ENCODE measurements around the gene BCCIP. TPM values are rescaled to one million over a fixed set of nuclear protein-coding genes. Genes with fewer than 3 reads are reported as not detected.

Gene BCCIP
- total RNA-seq, 4 donors from 2014 or later, result 36.8 to 53.2 (median 46.3) TPM

DNA sequence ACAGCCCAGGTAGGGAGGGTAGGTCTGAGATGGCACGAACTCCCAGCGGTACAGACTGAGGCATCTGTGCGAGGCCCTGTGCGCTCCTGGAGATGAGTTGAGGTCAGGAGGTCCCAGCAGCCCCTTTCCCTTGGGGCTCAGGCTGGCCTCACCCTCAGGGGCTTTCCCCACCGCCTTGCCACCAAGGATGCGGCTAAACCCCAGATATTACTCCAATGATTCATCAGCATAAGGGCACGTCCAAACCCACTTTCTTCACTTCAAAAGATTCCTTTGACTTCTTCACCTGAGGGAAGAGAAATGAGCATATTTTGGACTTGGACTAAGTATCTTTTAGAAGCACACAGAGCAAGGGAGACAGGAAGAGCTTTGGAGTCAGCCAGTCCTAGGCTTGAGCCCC lies 20.6 kb upstream of the BCCIP start:
- 89% methylated on average over 7 of the region's 7 CpGs for WGBS
- H3K9me3 ChIP-seq, result no peaks in the 10 kb centered on the region
- H3K27me3 ChIP-seq, result no peaks in the 10 kb centered on the region
- TF ChIP-seq EP300 (IDR thresholded peaks at IDR 0.05) (no peak), POLR2A (IDR thresholded peaks at IDR 0.05; ENCODE audit: low read depth) (no peak), POLR2AphosphoS5 (IDR thresholded peaks at IDR 0.05) (no peak)
- TF ChIP-seq, protein P1, sequence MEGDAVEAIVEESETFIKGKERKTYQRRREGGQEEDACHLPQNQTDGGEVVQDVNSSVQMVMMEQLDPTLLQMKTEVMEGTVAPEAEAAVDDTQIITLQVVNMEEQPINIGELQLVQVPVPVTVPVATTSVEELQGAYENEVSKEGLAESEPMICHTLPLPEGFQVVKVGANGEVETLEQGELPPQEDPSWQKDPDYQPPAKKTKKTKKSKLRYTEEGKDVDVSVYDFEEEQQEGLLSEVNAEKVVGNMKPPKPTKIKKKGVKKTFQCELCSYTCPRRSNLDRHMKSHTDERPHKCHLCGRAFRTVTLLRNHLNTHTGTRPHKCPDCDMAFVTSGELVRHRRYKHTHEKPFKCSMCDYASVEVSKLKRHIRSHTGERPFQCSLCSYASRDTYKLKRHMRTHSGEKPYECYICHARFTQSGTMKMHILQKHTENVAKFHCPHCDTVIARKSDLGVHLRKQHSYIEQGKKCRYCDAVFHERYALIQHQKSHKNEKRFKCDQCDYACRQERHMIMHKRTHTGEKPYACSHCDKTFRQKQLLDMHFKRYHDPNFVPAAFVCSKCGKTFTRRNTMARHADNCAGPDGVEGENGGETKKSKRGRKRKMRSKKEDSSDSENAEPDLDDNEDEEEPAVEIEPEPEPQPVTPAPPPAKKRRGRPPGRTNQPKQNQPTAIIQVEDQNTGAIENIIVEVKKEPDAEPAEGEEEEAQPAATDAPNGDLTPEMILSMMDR (IDR thresholded peaks at IDR 0.05), result no peak
- H3K36me3 ChIP-seq, result peaks cover 26 to 100% (median 59%) of the 10 kb centered on the region in 4 donors
- H3K27ac ChIP-seq (replicated peaks in 1 of 4), result no peak overlapping the region
- intact Hi-C loops (cut with DNase I), result no loop called here
- H3K4me1 ChIP-seq, result no peaks in the 10 kb centered on the region
- no peak for DNase-seq (ENCODE audit: extremely low spot score)
- H3K4me3 ChIP-seq, result no peak overlapping the region

DNA sequence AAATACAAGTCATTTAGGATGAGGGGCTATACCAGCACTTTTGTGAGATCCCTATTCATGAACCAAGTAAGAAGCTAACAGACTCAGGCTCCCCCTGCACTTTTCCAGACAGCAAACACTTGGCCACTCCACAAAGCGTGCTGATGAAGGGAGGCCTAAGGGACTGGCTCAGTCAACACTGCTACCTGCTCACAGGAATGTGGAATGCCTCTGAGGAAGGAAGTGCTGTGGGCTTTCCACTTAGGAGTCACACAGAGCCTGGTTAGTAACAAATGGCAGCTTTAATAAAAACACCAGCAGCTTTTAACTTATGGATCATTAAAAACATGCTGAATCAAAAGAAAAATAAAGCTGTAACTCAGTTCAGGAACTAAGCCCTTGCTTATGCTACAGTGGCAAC lies 15.3 kb upstream of the BCCIP start:
- TF ChIP-seq, protein P1 (IDR thresholded peaks at IDR 0.05), result no peak
- no peak for TF ChIP-seq POLR2AphosphoS5 (IDR thresholded peaks at IDR 0.05)
- no peak for TF ChIP-seq POLR2A (IDR thresholded peaks at IDR 0.05; ENCODE audit: low read depth)
- TF ChIP-seq EP300 (IDR thresholded peaks at IDR 0.05), result no peak

GRCh38 chr10:125811251-125811650 lies 12.1 kb upstream of the BCCIP start:
- Histone ChIP-seq H3K4me3 (no peak overlapping the region), H3K27me3 (no peaks in the 10 kb centered on the region), H3K4me1 (no peaks in the 10 kb centered on the region), H3K27ac (replicated peaks in 1 of 4) (no peak overlapping the region), H3K9me3 (no peaks in the 10 kb centered on the region), H3K36me3 (peaks cover 40 to 94% (median 62%) of the 10 kb centered on the region in 4 donors)
- TF ChIP-seq, protein P1 (IDR thresholded peaks at IDR 0.05), result no peak
- TF ChIP-seq POLR2AphosphoS5 (IDR thresholded peaks at IDR 0.05), result no peak
- intact Hi-C loops (cut with DNase I), result no loop called here
- no peak for DNase-seq (ENCODE audit: extremely low spot score)
- WGBS, result 72% methylated on average over 1 of the region's 1 CpG

More for the DNA sequence above, 15.3 kb upstream of the BCCIP start:
- intact Hi-C loops (cut with DNase I), result no loop called here
- DNase-seq (ENCODE audit: extremely low spot score), result no peak
- H3K4me3 ChIP-seq, result no peak overlapping the region
- no peaks in the 10 kb centered on the region for H3K4me1 ChIP-seq
- 91% methylated on average over 1 of the region's 1 CpG for WGBS
- H3K9me3 ChIP-seq, result no peaks in the 10 kb centered on the region
- H3K27ac ChIP-seq (replicated peaks in 1 of 4), result no peak overlapping the region
- H3K27me3 ChIP-seq, result no peaks in the 10 kb centered on the region
- peaks cover 36 to 94% (median 56%) of the 10 kb centered on the region in 4 donors for H3K36me3 ChIP-seq

- peaks cover 33 to 87% (median 52%) of the 10 kb centered on the region in 4 donors for H3K36me3 ChIP-seq
- intact Hi-C loops (cut with DNase I), result no loop called here
These were observed 11.1 kb upstream of the BCCIP start for GRCh38 chr10:125812128-125812750.

More at GRCh38 chr10:125812128-125812750, 11.1 kb upstream of the BCCIP start:
- H3K4me3 ChIP-seq, result no peak overlapping the region
- no peaks in the 10 kb centered on the region for H3K27me3 ChIP-seq
- no peak for TF ChIP-seq POLR2A (IDR thresholded peaks at IDR 0.05; ENCODE audit: low read depth)
- TF ChIP-seq, protein P1 (IDR thresholded peaks at IDR 0.05), result no peak
- no peak for TF ChIP-seq POLR2AphosphoS5 (IDR thresholded peaks at IDR 0.05)
- TF ChIP-seq EP300 (IDR thresholded peaks at IDR 0.05), result no peak
- no peaks in the 10 kb centered on the region for H3K4me1 ChIP-seq
- H3K27ac ChIP-seq (replicated peaks in 1 of 4), result no peak overlapping the region
- H3K9me3 ChIP-seq, result no peaks in the 10 kb centered on the region
- DNase-seq (ENCODE audit: extremely low spot score), result no peak
- WGBS, result 83% methylated on average over 1 of the region's 1 CpG

Measured in esophagus muscularis mucosa (tissue), 4 donors.